Ammon's horn (tissue), 1 donor: Measurements from ENCODE around the gene ECEL1.

ENCODE experiments used
- DNase-seq: peaks from one replicate; pipeline ENCODE4 v3.0.0-alpha.2; 2016; ENCODE audit warnings: low spot score

The ECEL1 gene

GRCh38 chr2:232483923-232484627 is 3.6 kb downstream of the ECEL1 start:
- no peak for DNase-seq

GRCh38 chr2:232483311-232483922 is 4.2 kb downstream of the ECEL1 start:
- no peak for DNase-seq

GRCh38 chr2:232482301-232483238 is 5.1 kb downstream of the ECEL1 start:
- no peak for DNase-seq

GRCh38 chr2:232481322-232482140 is 6.1 kb downstream of the ECEL1 start:
- no peak for DNase-seq

GRCh38 chr2:232480201-232481190 is 7.1 kb downstream of the ECEL1 start:
- no peak for DNase-seq

- no peak for DNase-seq
These were observed 8.1 kb downstream of the ECEL1 start for GRCh38 chr2:232479341-232480200.

GRCh38 chr2:232478571-232479340 is 8.9 kb downstream of the ECEL1 start:
- no peak for DNase-seq

GRCh38 chr2:232477751-232478510 is 9.7 kb downstream of the ECEL1 start:
- no peak for DNase-seq

- no peak for DNase-seq
These were observed 10.8 kb downstream of the ECEL1 start for GRCh38 chr2:232476791-232477190.

GRCh38 chr2:232476045-232476444 is 11.6 kb downstream of the ECEL1 start:
- DNase-seq = no peak

GRCh38 chr2:232473467-232473890 is 14.2 kb downstream of the ECEL1 start:
- no peak for DNase-seq

- DNase-seq = no peak
These were observed 21.4 kb downstream of the ECEL1 start for GRCh38 chr2:232466221-232466620.

- no peak for DNase-seq
These were observed 22.6 kb downstream of the ECEL1 start for GRCh38 chr2:232465061-232465460.

GRCh38 chr2:232464544-232464885 is 23.1 kb downstream of the ECEL1 start:
- no peak for DNase-seq

GRCh38 chr2:232463701-232464543 is 23.7 kb downstream of the ECEL1 start:
- DNase-seq = no peak

- no peak for DNase-seq
These were observed 27.5 kb downstream of the ECEL1 start for GRCh38 chr2:232460171-232460570.

GRCh38 chr2:232459419-232460035 is 28.1 kb downstream of the ECEL1 start:
- DNase-seq = no peak
